Measurements from ENCODE around the gene ATP6V0C.

DNA sequence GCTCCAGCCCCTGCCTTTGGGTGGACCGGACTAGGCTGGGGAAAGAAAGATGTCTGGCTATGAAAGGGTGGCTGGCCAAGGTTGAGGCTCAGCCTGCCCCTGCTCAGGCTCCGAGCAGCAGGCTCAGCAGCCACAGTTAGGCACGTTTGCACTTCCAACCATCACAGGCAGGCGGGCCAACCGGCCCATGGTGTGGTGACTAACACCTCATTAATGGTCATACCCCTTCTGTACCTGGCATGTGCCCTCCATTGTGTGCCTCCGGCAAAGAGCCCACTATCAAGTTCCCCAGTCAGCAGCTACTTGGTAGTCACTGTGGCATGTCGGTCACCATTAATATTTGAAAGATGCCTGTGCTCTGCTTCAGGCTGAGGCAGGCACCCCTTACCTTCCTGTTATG lies 32.1 kb upstream of the ATP6V0C start:
- TF ChIP-seq, protein P1, sequence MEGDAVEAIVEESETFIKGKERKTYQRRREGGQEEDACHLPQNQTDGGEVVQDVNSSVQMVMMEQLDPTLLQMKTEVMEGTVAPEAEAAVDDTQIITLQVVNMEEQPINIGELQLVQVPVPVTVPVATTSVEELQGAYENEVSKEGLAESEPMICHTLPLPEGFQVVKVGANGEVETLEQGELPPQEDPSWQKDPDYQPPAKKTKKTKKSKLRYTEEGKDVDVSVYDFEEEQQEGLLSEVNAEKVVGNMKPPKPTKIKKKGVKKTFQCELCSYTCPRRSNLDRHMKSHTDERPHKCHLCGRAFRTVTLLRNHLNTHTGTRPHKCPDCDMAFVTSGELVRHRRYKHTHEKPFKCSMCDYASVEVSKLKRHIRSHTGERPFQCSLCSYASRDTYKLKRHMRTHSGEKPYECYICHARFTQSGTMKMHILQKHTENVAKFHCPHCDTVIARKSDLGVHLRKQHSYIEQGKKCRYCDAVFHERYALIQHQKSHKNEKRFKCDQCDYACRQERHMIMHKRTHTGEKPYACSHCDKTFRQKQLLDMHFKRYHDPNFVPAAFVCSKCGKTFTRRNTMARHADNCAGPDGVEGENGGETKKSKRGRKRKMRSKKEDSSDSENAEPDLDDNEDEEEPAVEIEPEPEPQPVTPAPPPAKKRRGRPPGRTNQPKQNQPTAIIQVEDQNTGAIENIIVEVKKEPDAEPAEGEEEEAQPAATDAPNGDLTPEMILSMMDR (IDR thresholded peaks at IDR 0.05) = no peak
- no peak for TF ChIP-seq POLR2A (IDR thresholded peaks at IDR 0.05)
